ENCODE measurements around the gene IQGAP2.

- TF ChIP-seq, protein P1, sequence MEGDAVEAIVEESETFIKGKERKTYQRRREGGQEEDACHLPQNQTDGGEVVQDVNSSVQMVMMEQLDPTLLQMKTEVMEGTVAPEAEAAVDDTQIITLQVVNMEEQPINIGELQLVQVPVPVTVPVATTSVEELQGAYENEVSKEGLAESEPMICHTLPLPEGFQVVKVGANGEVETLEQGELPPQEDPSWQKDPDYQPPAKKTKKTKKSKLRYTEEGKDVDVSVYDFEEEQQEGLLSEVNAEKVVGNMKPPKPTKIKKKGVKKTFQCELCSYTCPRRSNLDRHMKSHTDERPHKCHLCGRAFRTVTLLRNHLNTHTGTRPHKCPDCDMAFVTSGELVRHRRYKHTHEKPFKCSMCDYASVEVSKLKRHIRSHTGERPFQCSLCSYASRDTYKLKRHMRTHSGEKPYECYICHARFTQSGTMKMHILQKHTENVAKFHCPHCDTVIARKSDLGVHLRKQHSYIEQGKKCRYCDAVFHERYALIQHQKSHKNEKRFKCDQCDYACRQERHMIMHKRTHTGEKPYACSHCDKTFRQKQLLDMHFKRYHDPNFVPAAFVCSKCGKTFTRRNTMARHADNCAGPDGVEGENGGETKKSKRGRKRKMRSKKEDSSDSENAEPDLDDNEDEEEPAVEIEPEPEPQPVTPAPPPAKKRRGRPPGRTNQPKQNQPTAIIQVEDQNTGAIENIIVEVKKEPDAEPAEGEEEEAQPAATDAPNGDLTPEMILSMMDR (conservative IDR thresholded peaks at IDR 0.05) = no peak
- no peak for TF ChIP-seq EZH2 (IDR thresholded peaks at IDR 0.05; ENCODE audit: low read depth)
These were observed 31.1 kb upstream of the IQGAP2 start for GRCh38 chr5:76371960-76372322.
